Astrocyte of the cerebellum (primary cell): ENCODE results near the gene IFRD2.

Source experiments
- DNase-seq: peaks from one replicate; pipeline ENCODE4 v3.0.0-alpha.2; 2011; ENCODE audit warnings: low read depth
- H3K4me3 ChIP-seq: 2 replicates; pipeline ENCODE4 v1.5.1; 2011; ENCODE audit warnings: mild to moderate bottlenecking, low read depth, low read length, moderate library complexity
- in situ Hi-C: cut with HindIII; loops from 2 replicates; pipeline ENCODE4 v1.10.0; 2017; ENCODE audit warnings: low sequenced_read_pairs
- TF ChIP-seq, protein P1 (sequence below): IDR thresholded peaks from 2 replicates; pipeline ENCODE4 v1.5.1; 2012; ENCODE audit warnings: low read length, low read depth, moderate library complexity, mild to moderate bottlenecking; ENCODE audit errors: missing control alignments

The IFRD2 gene

DNA sequence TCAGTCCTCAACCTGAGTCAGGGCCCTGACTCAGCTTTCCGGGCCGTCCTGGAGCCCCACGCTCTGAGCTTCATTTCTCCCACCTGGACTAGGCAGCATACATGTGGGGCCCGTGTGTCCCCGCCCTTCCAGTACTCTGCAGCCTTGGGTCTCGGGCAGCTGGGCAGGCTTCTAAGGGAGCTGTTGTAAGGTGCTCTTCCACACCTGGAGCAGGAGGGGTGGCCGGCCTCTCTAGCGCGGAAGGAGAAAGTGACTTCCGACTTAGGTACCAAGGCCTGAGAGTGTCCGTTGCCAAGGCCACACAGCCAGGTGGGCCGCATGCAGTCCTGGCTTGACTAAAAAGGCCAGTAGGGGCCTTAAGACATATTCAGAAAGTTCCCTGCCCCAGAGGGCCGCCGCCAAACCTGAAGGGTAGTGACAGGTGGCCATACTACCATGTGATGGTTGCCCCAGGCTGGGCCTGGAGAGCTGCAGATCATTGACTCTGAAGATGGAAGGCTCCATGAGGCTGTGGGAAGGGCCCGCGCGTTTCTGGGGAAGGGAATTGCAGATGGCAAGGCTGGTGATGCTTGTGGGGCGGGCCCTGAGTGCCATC is 32.7 kb downstream of the IFRD2 start:
- TF ChIP-seq, protein P1, sequence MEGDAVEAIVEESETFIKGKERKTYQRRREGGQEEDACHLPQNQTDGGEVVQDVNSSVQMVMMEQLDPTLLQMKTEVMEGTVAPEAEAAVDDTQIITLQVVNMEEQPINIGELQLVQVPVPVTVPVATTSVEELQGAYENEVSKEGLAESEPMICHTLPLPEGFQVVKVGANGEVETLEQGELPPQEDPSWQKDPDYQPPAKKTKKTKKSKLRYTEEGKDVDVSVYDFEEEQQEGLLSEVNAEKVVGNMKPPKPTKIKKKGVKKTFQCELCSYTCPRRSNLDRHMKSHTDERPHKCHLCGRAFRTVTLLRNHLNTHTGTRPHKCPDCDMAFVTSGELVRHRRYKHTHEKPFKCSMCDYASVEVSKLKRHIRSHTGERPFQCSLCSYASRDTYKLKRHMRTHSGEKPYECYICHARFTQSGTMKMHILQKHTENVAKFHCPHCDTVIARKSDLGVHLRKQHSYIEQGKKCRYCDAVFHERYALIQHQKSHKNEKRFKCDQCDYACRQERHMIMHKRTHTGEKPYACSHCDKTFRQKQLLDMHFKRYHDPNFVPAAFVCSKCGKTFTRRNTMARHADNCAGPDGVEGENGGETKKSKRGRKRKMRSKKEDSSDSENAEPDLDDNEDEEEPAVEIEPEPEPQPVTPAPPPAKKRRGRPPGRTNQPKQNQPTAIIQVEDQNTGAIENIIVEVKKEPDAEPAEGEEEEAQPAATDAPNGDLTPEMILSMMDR: no peak
- DNase-seq: no peak
- H3K4me3 ChIP-seq: no peak overlapping the region
- in situ Hi-C loops: no loop called here

DNA sequence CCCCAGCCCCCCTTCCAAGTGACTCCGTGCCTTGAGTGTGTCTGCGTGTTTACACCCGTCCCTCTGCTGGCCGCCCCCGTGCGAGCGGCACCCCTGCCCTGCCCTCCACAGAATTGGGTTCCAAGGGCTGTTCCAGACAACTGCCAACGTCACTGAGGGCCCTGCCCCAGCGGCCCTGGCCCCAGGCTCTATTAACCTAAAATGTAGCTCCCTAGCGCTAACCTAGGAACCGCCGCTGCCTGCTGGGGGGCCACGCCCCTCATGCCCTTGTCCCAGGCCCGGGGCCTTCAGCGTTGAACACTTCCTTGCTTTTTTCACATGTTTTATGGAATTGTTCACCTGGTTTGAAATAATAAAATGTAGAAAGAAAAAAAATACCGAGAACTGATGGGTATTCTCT is 33.2 kb downstream of the IFRD2 start:
- in situ Hi-C loops: no loop called here
- H3K4me3 ChIP-seq: no peak overlapping the region
- TF ChIP-seq, protein P1: peak; percentile 3
- no peak for DNase-seq

DNA sequence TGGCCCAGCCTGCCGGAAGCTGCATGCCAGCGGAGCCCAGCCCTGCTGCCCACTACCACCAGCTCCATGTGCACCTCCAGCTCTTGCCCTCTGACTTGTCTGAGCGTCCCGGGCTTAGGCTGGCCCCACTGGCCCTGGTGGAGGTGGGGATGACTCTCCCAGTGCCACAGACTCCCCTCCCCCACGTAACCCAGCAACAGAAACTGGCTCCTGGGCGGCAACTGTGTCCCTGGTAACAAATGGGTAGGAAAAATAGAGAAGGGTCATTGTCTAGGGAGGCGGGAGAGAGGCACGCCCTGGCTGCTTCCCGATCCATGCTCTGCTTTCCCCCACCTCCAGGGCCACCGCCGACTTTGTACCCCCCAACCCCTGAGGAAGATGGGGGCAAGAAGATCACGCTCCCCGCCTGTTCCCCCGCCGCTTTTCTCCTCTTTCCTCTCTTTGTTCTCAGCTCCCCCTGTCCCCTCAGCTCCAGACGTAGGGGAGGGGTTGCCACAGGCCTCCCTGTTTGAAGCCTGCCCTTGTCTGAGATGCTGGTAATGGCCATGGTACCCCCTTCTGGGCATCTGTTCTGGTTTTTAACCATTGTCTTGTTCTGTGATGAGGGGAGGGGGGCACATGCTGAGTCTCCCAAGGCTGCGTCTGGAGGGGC is 34.1 kb downstream of the IFRD2 start:
- in situ Hi-C loops: no loop called here
- DNase-seq: no peak
- H3K4me3 ChIP-seq: no peak overlapping the region
- TF ChIP-seq, protein P1: no peak

DNA sequence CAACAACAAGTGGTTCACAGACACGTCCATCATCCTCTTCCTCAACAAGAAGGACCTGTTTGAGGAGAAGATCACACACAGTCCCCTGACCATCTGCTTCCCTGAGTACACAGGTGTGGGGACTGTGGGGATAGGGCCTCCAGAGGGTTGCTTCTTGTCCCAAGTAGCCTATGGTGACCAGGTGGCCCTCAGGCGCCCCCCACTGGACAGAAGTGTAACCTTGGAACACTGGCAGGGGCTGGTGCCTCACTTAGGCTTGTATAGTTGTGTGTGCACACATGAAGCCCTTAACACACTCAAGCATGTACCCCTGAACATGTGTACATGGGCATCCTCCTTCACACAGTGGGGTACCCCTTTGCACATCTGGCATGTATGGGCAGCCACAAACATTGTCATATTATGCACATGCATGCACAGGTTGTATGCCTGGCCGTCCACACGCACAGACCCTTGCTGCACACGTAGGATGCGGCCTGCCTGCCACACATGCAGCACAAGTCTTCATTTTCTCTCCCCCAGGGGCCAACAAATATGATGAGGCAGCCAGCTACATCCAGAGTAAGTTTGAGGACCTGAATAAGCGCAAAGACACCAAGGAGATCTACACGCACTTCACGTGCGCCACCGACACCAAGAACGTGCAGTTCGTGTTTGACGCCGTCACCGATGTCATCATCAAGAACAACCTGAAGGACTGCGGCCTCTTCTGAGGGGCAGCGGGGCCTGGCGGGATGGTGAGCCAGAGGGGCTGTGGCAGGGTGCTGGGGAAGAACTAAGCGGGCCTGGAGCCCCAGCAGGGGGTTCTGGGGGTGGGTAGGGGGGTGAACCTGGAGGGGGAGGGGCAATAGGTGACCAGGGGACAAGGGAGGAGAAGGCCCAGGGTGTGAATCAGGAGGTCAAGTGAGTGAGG is 35.0 kb downstream of the IFRD2 start:
- in situ Hi-C loops: no loop called here
- DNase-seq: no peak
- no peak overlapping the region for H3K4me3 ChIP-seq
- TF ChIP-seq, protein P1: peak; percentile 72

DNA sequence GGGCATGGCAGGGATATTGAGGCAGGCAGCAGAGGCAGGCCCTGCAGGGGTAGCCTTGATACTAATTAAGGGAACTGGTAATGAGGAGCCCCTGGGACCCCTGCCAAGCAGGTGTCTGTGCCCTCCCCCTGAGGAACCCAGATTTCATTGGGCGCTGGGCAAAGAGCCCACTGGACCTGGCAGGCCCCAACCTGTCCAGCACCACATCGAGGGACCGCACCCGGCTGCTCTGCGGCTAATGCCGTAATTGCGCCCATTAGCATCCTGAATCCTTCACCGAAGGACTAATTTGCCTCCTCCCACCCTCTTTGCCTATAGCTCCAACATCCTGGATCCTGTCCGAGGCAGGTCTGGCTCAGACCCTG is 37.0 kb downstream of the IFRD2 start:
- DNase-seq: no peak
- in situ Hi-C loops: no loop called here
- H3K4me3 ChIP-seq: no peak overlapping the region
- TF ChIP-seq, protein P1: no peak

DNA sequence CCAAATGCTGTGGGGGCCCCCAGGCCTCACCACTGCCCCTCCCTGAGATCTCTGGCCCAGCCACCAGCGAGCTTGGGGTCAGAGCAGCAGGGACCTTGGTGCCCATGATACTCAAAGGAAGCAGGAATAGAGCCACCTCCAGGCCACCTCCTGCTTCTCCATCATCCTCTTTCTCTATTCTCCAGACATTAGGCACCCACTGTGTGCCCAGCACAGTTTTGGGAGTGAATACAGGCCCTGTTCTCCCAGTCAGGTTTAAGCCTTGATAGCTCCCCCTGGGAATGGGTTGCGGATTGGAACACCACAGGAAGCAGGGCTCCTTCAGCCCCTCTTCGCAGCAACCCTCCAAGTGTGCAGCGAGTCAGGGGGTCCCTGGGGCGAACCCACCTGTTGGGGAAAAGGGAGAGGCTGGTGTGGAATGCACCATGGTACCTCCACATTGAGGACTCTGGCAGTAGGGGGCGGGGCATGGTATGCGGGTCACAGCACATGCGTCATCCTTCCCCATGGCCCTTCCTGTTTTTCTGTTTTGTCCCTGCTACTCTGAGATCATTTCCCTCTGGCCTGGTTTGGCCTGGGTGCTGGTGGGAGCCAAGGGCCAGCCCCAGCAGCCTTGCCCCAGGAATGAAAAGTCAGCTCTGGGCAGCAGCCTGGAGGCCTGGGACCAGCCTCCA is 37.5 kb downstream of the IFRD2 start:
- TF ChIP-seq, protein P1: no peak
- DNase-seq: no peak
- no peak overlapping the region for H3K4me3 ChIP-seq
- in situ Hi-C loops: no loop called here
